Panc1 (cell line): ENCODE data around the gene TMEM164. TPM values are rescaled to one million over a fixed set of nuclear protein-coding genes. Genes with fewer than 3 reads are reported as not detected.

ENCODE experiments used
- ATAC-seq: fragments of 200-7000 bp; cut with Tn5 transposase; 2 replicates; pipeline ENCODE4 v1.9.1; 2020; ENCODE audit warnings: mild to moderate bottlenecking, moderate library complexity
- BruUV-seq: library from RNA; stranded (reverse); fragments of 400-500 nt; replicated peaks from 2 replicates; lab custom pipeline; 2021; lab: Mats Ljungman, UMichigan
- CTCF ChIA-PET: fragments of 300-600 bp; sonication (Branson Sonifier 250); formaldehyde crosslinking; loops from one replicate; lab custom pipeline; 2022; ENCODE audit warnings: antibody characterized with exemption; lab: Charles Lee
- POLR2A ChIA-PET: fragments of 300-600 bp; sonication (Branson Sonifier 250); formaldehyde crosslinking; loops from one replicate; lab custom pipeline; 2022; ENCODE audit warnings: antibody characterized with exemption; lab: Charles Lee
- DNase-seq: peaks from one replicate; pipeline ENCODE4 v3.0.0-alpha.2; 2010; ENCODE audit warnings: low read depth, low spot score
- H3K27ac ChIP-seq: 2 replicates; pipeline ENCODE4 v1.5.1; 2011; ENCODE audit warnings: mild to moderate bottlenecking, low read length, inconsistent platforms
- H3K27me3 ChIP-seq: fragments of 200-500 bp; sonication (Bioruptor generic); 2 replicates; pipeline ENCODE4 v1.6.0; 2014; ENCODE audit warnings: low read length, inconsistent platforms; ENCODE audit not compliant: control insufficient read depth, insufficient read depth
- H3K36me3 ChIP-seq: fragments of 200-500 bp; sonication (Bioruptor generic); 2 replicates; pipeline ENCODE4 v1.5.1; 2014; ENCODE audit warnings: inconsistent platforms, mild to moderate bottlenecking, low read length, moderate library complexity; ENCODE audit not compliant: control insufficient read depth, insufficient read depth
- H3K4me1 ChIP-seq: 2 replicates; pipeline ENCODE4 v1.5.1; 2011; ENCODE audit warnings: inconsistent platforms, mild to moderate bottlenecking, low read length, moderate library complexity; ENCODE audit not compliant: control insufficient read depth, insufficient read depth
- H3K4me3 ChIP-seq, 2 experiments: 2 replicates each; pipeline ENCODE4 v1.5.1; 2011 to 2012; ENCODE audit warnings: low read depth in 2 of 2, low read length in 2 of 2, mild to moderate bottlenecking in 2 of 2, inconsistent platforms in 1 of 2, moderate library complexity in 1 of 2
- H3K9me3 ChIP-seq: fragments of 200-500 bp; sonication (Bioruptor generic); 2 replicates; pipeline ENCODE4 v1.5.1; 2014; ENCODE audit warnings: low read depth, mild to moderate bottlenecking, inconsistent platforms, low read length, moderate library complexity; ENCODE audit not compliant: control insufficient read depth, insufficient read depth
- CTCF ChIP-seq: fragments of 450-650 bp; IDR thresholded peaks from 2 replicates; pipeline ENCODE4 v1.5.1; 2017; ENCODE audit warnings: mild to moderate bottlenecking
- POLR2AphosphoS5 ChIP-seq: IDR thresholded peaks from 2 replicates; pipeline ENCODE4 v1.6.1; 2012; ENCODE audit warnings: mild to moderate bottlenecking, low read depth, low read length, moderate library complexity
- REST ChIP-seq, 2 experiments: IDR thresholded peaks; 2 replicates each; pipeline ENCODE4 v1.6.1; 2011 to 2012; ENCODE audit warnings: low read depth in 2 of 2, control low read depth in 1 of 2, low read length in 1 of 2, mild to moderate bottlenecking in 1 of 2, moderate library complexity in 1 of 2; ENCODE audit not compliant: insufficient read depth in 1 of 2
- SIN3A ChIP-seq: IDR thresholded peaks from 2 replicates; pipeline ENCODE4 v1.6.1; 2012; ENCODE audit warnings: low read depth, mild to moderate bottlenecking, low read length, moderate library complexity, borderline replicate concordance; ENCODE audit not compliant: insufficient read depth
- TCF7L2 ChIP-seq: IDR thresholded peaks from 2 replicates; pipeline ENCODE4 v1.6.1; 2011; ENCODE audit warnings: mild to moderate bottlenecking, low read depth, low read length, inconsistent platforms
- in situ Hi-C: cut with HindIII; loops from 2 replicates; pipeline ENCODE4 v1.10.0; 2016; ENCODE audit warnings: low sequenced_read_pairs, low pct_unique_long_range_greater_than_20kb
- intact Hi-C: fragments of 100-400 bp; cut with micrococcal nuclease; formaldehyde crosslinking; loops from one replicate; pipeline ENCODE4 v1.10.0; 2022; ENCODE audit not compliant: unreplicated experiment
- total RNA-seq: library from RNA; stranded (reverse); gene quantifications from one replicate; pipeline ENCODE4 v1.2.1, GENCODE V29; 2021; ENCODE audit not compliant: unreplicated experiment

The TMEM164 gene
- total RNA-seq, 1 experiment from 2014 or later = 32.8 TPM

- ATAC-seq = no peak
- no TSS peak for BruUV-seq
- intact Hi-C loops = no loop called here
- no peak for TF ChIP-seq POLR2AphosphoS5
- no peak for TF ChIP-seq REST (IDR thresholded peaks at IDR 0.05; ENCODE audit: insufficient read depth in 1 of 2, low read depth in 2 of 2, low read length in 1 of 2)
- TF ChIP-seq TCF7L2 = no peak
- no peak for TF ChIP-seq SIN3A
- no peak for TF ChIP-seq CTCF
- Histone ChIP-seq H3K4me3 (no peak overlapping the region), H3K36me3 (no peaks in the 10 kb centered on the region), H3K27ac (no peak overlapping the region), H3K4me1 (no peaks in the 10 kb centered on the region), H3K9me3 (no peaks in the 10 kb centered on the region), H3K27me3 (no peaks in the 10 kb centered on the region)
- in situ Hi-C loops = no loop called here
- ChIA-PET CTCF (interaction anchor here (0.6 kb wide), 1 partner anchor 267 kb away, joined by 9 read pairs; no protein-coding TSS in a partner anchor), POLR2A (no interaction called here)
- no peak for DNase-seq
Measured at GRCh38 chrX:110143454-110144210, 140.7 kb downstream of the TMEM164 start.

GRCh38 chrX:110145311-110145710 lies 142.4 kb downstream of the TMEM164 start:
- no TSS peak for BruUV-seq
- ATAC-seq = no peak
- Histone ChIP-seq H3K27ac (no peak overlapping the region), H3K27me3 (no peaks in the 10 kb centered on the region), H3K9me3 (no peaks in the 10 kb centered on the region), H3K36me3 (no peaks in the 10 kb centered on the region; the same call in 1 of the 2 replicates), H3K4me3 (no peak overlapping the region), H3K4me1 (no peaks in the 10 kb centered on the region)
- CTCF ChIA-PET = interaction anchor here (0.5 to 1.5 kb wide), 4 partner anchors 140 to 234 kb away, joined by 3 read pairs; no protein-coding TSS in a partner anchor
- intact Hi-C loops (loop anchor here (5.0 kb wide), 1 partner anchor 233 kb away; no protein-coding TSS in a partner anchor), in situ Hi-C loops (no loop called here)
- DNase-seq = no peak
- POLR2A ChIA-PET = no interaction called here
- TF ChIP-seq REST (IDR thresholded peaks at IDR 0.05; ENCODE audit: insufficient read depth in 1 of 2, low read depth in 2 of 2, low read length in 1 of 2) (no peak), SIN3A (no peak), POLR2AphosphoS5 (no peak), CTCF (no peak), TCF7L2 (no peak)
